ENCODE measurements around the gene CDC42BPA. TPM values are rescaled to one million over a fixed set of nuclear protein-coding genes. Genes with fewer than 3 reads are reported as not detected.

Gene CDC42BPA
- total and polyA plus RNA-seq, 2 donors (not counting 1 experiment from before 2014, with no cell fraction given) = 26.4 to 77.1 TPM

DNA sequence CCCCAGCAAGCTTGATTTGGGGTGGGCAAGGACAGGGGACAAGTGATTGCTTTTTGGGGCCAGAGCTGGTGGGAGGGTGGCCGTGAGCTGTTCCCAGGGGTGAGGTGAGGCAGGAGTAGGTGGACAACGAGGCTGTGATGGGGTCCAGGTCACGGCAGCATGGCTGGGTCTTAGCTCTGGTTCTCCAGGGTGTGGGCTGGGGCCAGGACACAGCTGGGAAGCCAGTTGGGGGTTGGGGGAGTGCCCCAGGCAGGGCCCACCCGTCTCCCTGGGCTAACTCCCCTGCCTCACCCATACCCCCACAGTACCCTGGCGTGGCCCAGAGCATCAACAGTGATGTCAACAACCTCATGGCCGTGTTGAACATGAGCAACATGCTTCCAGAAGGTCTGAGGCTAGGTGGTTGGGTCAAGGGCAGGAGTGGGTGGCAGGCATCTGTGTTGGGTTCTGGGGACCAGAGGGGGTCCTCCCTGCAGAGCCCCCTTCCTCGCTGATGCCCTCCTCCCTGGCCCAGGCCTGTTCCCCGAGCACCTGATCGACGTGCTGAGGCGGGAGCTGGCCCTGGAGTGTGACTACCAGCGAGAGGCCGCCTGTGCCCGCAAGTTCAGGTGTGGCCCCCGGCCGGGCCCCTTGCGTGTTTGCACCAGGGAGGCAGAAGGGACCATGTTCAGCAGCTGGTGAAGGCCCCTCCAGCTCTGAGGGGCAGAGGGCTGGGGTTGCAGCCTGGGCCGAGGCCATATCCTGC, 334.9 kb downstream of the CDC42BPA start:
- DNase-seq (ENCODE audit: low read depth in 2 of 2) = no peak
- no peaks in the 10 kb centered on the region for H3K36me3 ChIP-seq (ENCODE audit: control insufficient read depth, insufficient read depth, low read length)
- H3K4me1 ChIP-seq (ENCODE audit: control insufficient read depth, extremely low read depth, insufficient read depth, low read length) = no peaks in the 10 kb centered on the region
- no peak overlapping the region for H3K4me2 ChIP-seq (ENCODE audit: extremely low read depth, insufficient read depth, low read length)
- no peak overlapping the region for H2AFZ ChIP-seq (ENCODE audit: low read length)
- no peaks in the 10 kb centered on the region for H4K20me1 ChIP-seq (ENCODE audit: control insufficient read depth, extremely low read depth, insufficient read depth, low read length)
- H3K4me3 ChIP-seq (replicated peaks in 1 of 4; ENCODE audit: control extremely low read depth in 1 of 4, insufficient read depth in 1 of 4, low read depth in 3 of 4, low read length in 4 of 4) = no peak overlapping the region
- H3K9ac ChIP-seq (ENCODE audit: insufficient read depth, low read length) = no peak overlapping the region
- no peaks in the 10 kb centered on the region for H3K27me3 ChIP-seq (ENCODE audit: control insufficient read depth, insufficient read depth, low read length)
- no peak overlapping the region for H3K27ac ChIP-seq (ENCODE audit: insufficient read depth, low read length)
- TF ChIP-seq, protein P1, sequence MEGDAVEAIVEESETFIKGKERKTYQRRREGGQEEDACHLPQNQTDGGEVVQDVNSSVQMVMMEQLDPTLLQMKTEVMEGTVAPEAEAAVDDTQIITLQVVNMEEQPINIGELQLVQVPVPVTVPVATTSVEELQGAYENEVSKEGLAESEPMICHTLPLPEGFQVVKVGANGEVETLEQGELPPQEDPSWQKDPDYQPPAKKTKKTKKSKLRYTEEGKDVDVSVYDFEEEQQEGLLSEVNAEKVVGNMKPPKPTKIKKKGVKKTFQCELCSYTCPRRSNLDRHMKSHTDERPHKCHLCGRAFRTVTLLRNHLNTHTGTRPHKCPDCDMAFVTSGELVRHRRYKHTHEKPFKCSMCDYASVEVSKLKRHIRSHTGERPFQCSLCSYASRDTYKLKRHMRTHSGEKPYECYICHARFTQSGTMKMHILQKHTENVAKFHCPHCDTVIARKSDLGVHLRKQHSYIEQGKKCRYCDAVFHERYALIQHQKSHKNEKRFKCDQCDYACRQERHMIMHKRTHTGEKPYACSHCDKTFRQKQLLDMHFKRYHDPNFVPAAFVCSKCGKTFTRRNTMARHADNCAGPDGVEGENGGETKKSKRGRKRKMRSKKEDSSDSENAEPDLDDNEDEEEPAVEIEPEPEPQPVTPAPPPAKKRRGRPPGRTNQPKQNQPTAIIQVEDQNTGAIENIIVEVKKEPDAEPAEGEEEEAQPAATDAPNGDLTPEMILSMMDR (conservative IDR thresholded peaks at IDR 0.05 in 1 of 2, IDR thresholded peaks at IDR 0.05 in 1 of 2; ENCODE audit: low read depth in 1 of 2, low read length in 2 of 2) = no peak
- no peaks in the 10 kb centered on the region for H3K79me2 ChIP-seq (ENCODE audit: control insufficient read depth, insufficient read depth, low read length)
- H3K9me3 ChIP-seq (ENCODE audit: control insufficient read depth, insufficient read depth, low read depth, low read length) = no peaks in the 10 kb centered on the region

DNA sequence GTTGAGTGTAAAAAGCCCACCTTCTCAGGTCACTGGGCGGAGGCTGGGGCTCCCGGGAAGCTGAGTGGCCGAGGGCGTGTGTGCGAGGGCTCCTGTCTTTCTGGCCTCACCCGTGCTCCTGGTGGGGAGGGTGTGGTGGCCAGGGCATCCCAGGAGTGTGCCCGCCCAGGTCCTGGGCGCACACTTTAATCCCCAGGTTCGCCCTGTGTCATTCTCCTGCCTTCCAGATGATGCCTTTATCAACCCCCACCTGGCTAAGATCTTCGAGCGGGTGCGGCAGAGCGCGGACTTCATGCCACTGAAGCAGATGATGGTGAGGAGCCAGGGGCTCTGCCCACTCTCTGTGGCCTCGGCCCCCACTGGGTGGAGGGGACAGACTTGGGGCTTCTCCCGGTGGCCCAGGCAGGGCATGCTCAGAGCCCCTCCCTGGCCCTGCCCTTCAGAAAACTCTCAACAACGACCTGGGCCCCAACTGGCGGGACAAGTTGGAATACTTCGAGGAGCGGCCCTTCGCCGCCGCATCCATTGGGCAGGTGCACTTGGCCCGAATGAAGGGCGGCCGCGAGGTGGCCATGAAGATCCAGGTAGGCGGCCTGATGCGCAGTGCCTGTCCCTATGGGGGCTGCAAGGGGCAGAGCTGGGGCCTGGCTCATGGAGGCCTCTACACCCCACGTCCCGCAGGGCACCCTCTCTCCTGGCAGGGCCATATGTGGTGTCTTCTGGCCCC, 335.7 kb downstream of the CDC42BPA start:
- H3K36me3 ChIP-seq (ENCODE audit: control insufficient read depth, insufficient read depth, low read length) = peaks cover 1% of the 10 kb centered on the region
- no peaks in the 10 kb centered on the region for H3K4me1 ChIP-seq (ENCODE audit: control insufficient read depth, extremely low read depth, insufficient read depth, low read length)
- H2AFZ ChIP-seq (ENCODE audit: low read length) = no peak overlapping the region
- no peak overlapping the region for H3K4me2 ChIP-seq (ENCODE audit: extremely low read depth, insufficient read depth, low read length)
- no peaks in the 10 kb centered on the region for H3K27me3 ChIP-seq (ENCODE audit: control insufficient read depth, insufficient read depth, low read length)
- H3K27ac ChIP-seq (ENCODE audit: insufficient read depth, low read length) = no peak overlapping the region
- H3K9ac ChIP-seq (ENCODE audit: insufficient read depth, low read length) = no peak overlapping the region
- H3K4me3 ChIP-seq (replicated peaks in 1 of 4; ENCODE audit: control extremely low read depth in 1 of 4, insufficient read depth in 1 of 4, low read depth in 3 of 4, low read length in 4 of 4) = no peak overlapping the region
- no peaks in the 10 kb centered on the region for H3K79me2 ChIP-seq (ENCODE audit: control insufficient read depth, insufficient read depth, low read length)
- no peaks in the 10 kb centered on the region for H3K9me3 ChIP-seq (ENCODE audit: control insufficient read depth, insufficient read depth, low read depth, low read length)
- TF ChIP-seq EZH2 (IDR thresholded peaks at IDR 0.05; ENCODE audit: low read length, missing control alignments) = no peak
- TF ChIP-seq, protein P1 (conservative IDR thresholded peaks at IDR 0.05 in 1 of 2, IDR thresholded peaks at IDR 0.05 in 1 of 2; ENCODE audit: low read depth in 1 of 2, low read length in 2 of 2) = no peak
- DNase-seq (ENCODE audit: low read depth in 2 of 2) = no peak
- H4K20me1 ChIP-seq (ENCODE audit: control insufficient read depth, extremely low read depth, insufficient read depth, low read length) = no peaks in the 10 kb centered on the region

DNA sequence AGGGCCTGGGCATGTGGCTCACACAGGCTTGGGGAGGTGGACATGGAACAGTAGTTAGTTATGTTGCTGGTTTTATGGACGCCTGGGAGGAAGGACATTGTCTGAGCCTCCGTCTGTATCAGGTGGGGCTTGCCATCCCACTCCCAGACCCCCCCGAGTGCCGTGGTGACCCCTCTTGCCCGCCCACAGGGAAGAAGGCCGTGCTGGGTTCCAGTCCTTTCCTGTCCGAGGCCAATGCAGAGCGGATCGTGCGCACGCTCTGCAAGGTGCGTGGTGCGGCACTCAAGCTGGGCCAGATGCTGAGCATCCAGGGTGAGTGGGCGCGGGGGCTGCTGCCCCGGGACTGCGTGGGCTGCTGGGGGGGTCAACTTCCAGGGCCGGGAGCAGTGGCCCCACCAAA, 336.5 kb downstream of the CDC42BPA start:
- Histone ChIP-seq H4K20me1 (ENCODE audit: control insufficient read depth, extremely low read depth, insufficient read depth, low read length) (no peaks in the 10 kb centered on the region), H3K27ac (ENCODE audit: insufficient read depth, low read length) (no peak overlapping the region), H3K4me3 (replicated peaks in 1 of 4; ENCODE audit: control extremely low read depth in 1 of 4, insufficient read depth in 1 of 4, low read depth in 3 of 4, low read length in 4 of 4) (no peak overlapping the region), H3K27me3 (ENCODE audit: control insufficient read depth, insufficient read depth, low read length) (no peaks in the 10 kb centered on the region), H3K4me1 (ENCODE audit: control insufficient read depth, extremely low read depth, insufficient read depth, low read length) (no peaks in the 10 kb centered on the region), H3K9me3 (ENCODE audit: control insufficient read depth, insufficient read depth, low read depth, low read length) (no peaks in the 10 kb centered on the region), H3K9ac (ENCODE audit: insufficient read depth, low read length) (no peak overlapping the region), H3K36me3 (ENCODE audit: control insufficient read depth, insufficient read depth, low read length) (peaks cover 1% of the 10 kb centered on the region), H3K79me2 (ENCODE audit: control insufficient read depth, insufficient read depth, low read length) (no peaks in the 10 kb centered on the region), H2AFZ (ENCODE audit: low read length) (no peak overlapping the region), H3K4me2 (ENCODE audit: extremely low read depth, insufficient read depth, low read length) (no peak overlapping the region)
- TF ChIP-seq, protein P1 (conservative IDR thresholded peaks at IDR 0.05 in 1 of 2, IDR thresholded peaks at IDR 0.05 in 1 of 2; ENCODE audit: low read depth in 1 of 2, low read length in 2 of 2) = no peak
- no peak for TF ChIP-seq EZH2 (IDR thresholded peaks at IDR 0.05; ENCODE audit: low read length, missing control alignments)
- DNase-seq (ENCODE audit: low read depth in 2 of 2) = no peak
